ENCODE measurements around the gene TFR2.
"Not testable (repeated sequence)": the region's sequence is repeated elsewhere in the genome, so short reads cannot be mapped to it uniquely, and the experiment has no call there.

DNA sequence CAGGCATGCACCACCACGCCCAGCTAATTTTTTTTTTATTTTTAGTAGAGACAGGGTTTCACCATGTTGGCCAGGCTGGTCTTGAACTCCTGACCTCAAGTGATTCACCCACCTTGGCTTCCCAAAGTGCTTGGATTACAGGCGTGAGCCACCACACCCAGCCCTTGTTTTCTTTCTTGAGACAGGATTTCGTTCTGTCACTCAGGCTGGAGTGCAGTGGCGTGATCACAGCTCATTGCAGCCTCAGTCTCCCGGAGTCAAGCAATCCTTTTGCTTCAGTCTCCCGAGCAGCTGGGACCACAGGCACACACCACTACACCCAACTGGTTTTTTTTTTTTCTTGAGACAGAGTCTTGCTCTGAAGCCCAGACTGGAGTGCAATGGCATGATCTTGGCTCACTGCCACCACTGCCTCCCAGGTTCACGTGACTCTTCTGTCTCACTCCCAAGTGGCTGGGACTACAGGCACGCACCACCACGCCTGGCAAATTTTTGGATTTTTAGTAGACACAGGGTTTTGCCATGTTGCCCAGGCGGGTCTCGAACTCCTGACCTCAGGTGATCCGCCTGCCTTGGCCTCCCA, 20.9 kb upstream of the TFR2 start:
- TF ChIP-seq CTCF, POLR2A (IDR thresholded peaks at IDR 0.05): not testable (repeated sequence)

Data from breast epithelium (tissue), 3 donors.